Sigmoid colon (tissue), 7 donors: ENCODE measurements around the gene MX1. TPM values are rescaled to one million over a fixed set of nuclear protein-coding genes. Genes with fewer than 3 reads are reported as not detected.

ENCODE experiments used
- DNase-seq: peaks from one replicate; pipeline ENCODE4 v3.0.0-alpha.2; 2019
- H3K27ac ChIP-seq, 4 donors: fragments of 200-600 bp; sonication (generic); one replicate each; pipeline ENCODE4 v1.5.1; 2016 to 2019; ENCODE audit warnings: mild to moderate bottlenecking in 1 of 4
- H3K27me3 ChIP-seq, 3 donors: fragments of 200-600 bp; sonication (generic); one replicate each; pipeline ENCODE4 v1.5.1; 2019; ENCODE audit warnings: mild to moderate bottlenecking in 1 of 3
- H3K36me3 ChIP-seq, 4 donors: fragments of 200-600 bp; sonication (generic); one replicate each; pipeline ENCODE4 v1.5.1; 2016 to 2019
- H3K4me1 ChIP-seq, 4 donors: fragments of 200-600 bp; sonication (generic); one replicate each; pipeline ENCODE4 v1.5.1; 2017 to 2019
- H3K4me3 ChIP-seq, 4 donors: fragments of 200-600 bp; sonication (generic); one replicate each; pipeline ENCODE4 v1.5.1; 2017 to 2019; ENCODE audit warnings: mild to moderate bottlenecking in 2 of 4, moderate library complexity in 1 of 4
- H3K9me3 ChIP-seq, 4 donors: fragments of 200-600 bp in 3 of 4; sonication (generic) in 3 of 4; one replicate each; pipeline versions ENCODE4 v1.5.1 to v1.6.1; 2013 to 2019
- EP300 ChIP-seq, 4 donors: sonication (generic); formaldehyde crosslinking; IDR thresholded peaks; one replicate each; pipeline ENCODE4 v1.6.1; 2017; ENCODE audit warnings: antibody characterized with exemption in 4 of 4
- POLR2A ChIP-seq, 2 donors: fragments of 450-650 bp; IDR thresholded peaks; one replicate each; pipeline ENCODE4 v1.6.1; 2016; ENCODE audit warnings: antibody characterized with exemption in 2 of 2, mild to moderate bottlenecking in 2 of 2, moderate library complexity in 2 of 2
- POLR2AphosphoS5 ChIP-seq, 4 donors: sonication (generic); formaldehyde crosslinking; IDR thresholded peaks; one replicate each; pipeline ENCODE4 v1.6.1; 2017; ENCODE audit warnings: antibody characterized with exemption in 4 of 4
- WGBS, 2 donors: extraction: QIAGEN DNeasy Blood & Tissue Kit; methylation state at CpG; one replicate each; pipeline ENCODE4 v1.1.7; 2013; 5-methylcytosine and 5-hydroxymethylcytosine counted together
- intact Hi-C: fragments of 100-400 bp; cut with DNase I; formaldehyde crosslinking; loops from one replicate; pipeline ENCODE4 v1.15.1; 2023
- polyA plus RNA-seq, 3 donors: library from polyadenylated mRNA; stranded (reverse); fragments of 200-250 nt; gene quantifications; one replicate each; pipeline ENCODE4 v1.2.3, GENCODE V29; 2013
- total RNA-seq, 4 donors: library from RNA; depleted of rRNA; stranded (reverse); fragments of >200 nt; gene quantifications; one replicate each; pipeline ENCODE4 v1.1.0, GENCODE V29; 2016
- TF ChIP-seq, protein P1 (sequence below), 4 experiments: fragments of 450-650 bp in 3 of 4; fragments of 200-600 bp in 1 of 4; IDR thresholded peaks; one replicate each; pipeline ENCODE4 v1.5.1; 2016 to 2019; ENCODE audit warnings: antibody characterized with exemption in 4 of 4, mild to moderate bottlenecking in 3 of 4, moderate library complexity in 2 of 4
- donor health status: healthy with polysubstance abuse.
- donor health status: Bipolar disorder and iron deficiency.
- donor health status: healthy.

The MX1 gene
- total and polyA plus RNA-seq, 7 donors, result 8.6 to 76.7 (median 27.8) TPM

DNA sequence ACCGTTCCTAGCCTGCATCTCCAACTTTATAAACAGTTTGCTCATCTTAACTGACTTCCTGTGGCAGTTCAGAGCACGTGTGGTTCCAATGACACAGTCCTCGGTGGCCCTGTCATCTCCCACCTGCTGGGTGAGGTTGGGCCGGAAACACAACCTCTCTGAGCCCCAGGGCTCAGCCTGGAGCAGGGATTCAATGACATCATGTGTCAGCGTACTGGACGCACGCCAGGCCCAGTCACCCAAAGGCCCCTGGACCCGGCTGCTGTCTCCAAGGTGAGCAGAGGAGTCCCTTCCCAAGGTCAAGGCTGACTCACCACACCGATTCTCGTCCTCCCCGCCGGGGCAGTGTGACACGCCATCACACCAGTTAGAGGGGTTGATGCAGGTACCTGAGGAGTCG is 62.0 kb downstream of the MX1 start:
- WGBS, 2 donors, result 87 to 89% methylated on average over 14 of the region's 14 CpGs
- no peak overlapping the region for H3K27ac ChIP-seq
- intact Hi-C loops, result no loop called here
- H3K27me3 ChIP-seq, result no peaks in the 10 kb centered on the region
- peaks cover 0 to 5% (median 2%) of the 10 kb centered on the region in 4 donors for H3K4me1 ChIP-seq
- no peaks in the 10 kb centered on the region for H3K36me3 ChIP-seq
- no peak overlapping the region for H3K4me3 ChIP-seq
- no peak for DNase-seq
- TF ChIP-seq, protein P1, sequence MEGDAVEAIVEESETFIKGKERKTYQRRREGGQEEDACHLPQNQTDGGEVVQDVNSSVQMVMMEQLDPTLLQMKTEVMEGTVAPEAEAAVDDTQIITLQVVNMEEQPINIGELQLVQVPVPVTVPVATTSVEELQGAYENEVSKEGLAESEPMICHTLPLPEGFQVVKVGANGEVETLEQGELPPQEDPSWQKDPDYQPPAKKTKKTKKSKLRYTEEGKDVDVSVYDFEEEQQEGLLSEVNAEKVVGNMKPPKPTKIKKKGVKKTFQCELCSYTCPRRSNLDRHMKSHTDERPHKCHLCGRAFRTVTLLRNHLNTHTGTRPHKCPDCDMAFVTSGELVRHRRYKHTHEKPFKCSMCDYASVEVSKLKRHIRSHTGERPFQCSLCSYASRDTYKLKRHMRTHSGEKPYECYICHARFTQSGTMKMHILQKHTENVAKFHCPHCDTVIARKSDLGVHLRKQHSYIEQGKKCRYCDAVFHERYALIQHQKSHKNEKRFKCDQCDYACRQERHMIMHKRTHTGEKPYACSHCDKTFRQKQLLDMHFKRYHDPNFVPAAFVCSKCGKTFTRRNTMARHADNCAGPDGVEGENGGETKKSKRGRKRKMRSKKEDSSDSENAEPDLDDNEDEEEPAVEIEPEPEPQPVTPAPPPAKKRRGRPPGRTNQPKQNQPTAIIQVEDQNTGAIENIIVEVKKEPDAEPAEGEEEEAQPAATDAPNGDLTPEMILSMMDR (IDR thresholded peaks at IDR 0.05), result no peak
- TF ChIP-seq POLR2A (IDR thresholded peaks at IDR 0.05) (no peak), EP300 (IDR thresholded peaks at IDR 0.05) (no peak), POLR2AphosphoS5 (IDR thresholded peaks at IDR 0.05) (no peak)
- no peaks in the 10 kb centered on the region for H3K9me3 ChIP-seq

DNA sequence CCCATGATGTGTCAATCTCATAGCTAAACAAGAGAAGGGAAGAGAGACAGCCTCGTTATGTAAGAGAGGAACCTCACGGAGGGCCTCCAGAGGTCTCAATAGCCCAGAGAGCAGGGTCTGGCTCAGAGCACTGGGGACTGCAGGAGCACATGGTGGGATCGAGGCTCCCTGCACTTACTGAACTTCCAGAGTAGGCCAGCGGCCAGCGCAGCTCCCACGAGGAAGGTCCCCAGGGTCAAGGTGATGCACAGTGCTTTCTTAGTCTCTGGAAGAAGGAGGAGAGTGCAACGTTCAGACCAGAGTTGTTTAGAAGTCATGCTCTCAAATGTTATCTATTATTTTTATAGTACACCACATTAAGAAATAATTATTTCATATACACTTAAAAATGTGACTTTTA is 63.3 kb downstream of the MX1 start:
- intact Hi-C loops, result no loop called here
- no peaks in the 10 kb centered on the region for H3K27me3 ChIP-seq

DNA sequence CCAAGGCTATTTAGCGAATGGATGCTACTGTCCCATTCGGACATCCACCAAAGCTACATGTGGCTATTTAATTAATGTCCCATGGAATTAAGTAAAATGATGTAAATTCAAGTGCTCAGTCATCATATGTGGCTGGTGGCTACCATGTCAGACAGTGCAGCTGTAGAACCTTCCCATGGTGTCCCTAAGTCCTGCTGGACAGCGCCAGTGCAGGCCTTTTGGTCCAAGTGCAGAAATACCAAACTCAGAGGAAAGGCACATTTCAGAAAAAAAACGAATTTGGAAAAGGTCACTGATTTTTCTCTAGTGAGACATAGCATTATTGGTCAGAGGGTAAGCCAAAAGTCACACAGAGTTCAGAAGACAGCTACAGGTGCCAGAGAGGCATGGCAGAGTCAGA is 64.3 kb downstream of the MX1 start:
- Histone ChIP-seq H3K36me3 (no peaks in the 10 kb centered on the region), H3K4me1 (peaks cover 0 to 5% (median 2%) of the 10 kb centered on the region in 4 donors), H3K27me3 (no peaks in the 10 kb centered on the region), H3K27ac (peak overlapping the region in 1 of 4 donors; percentile 71), H3K9me3 (no peaks in the 10 kb centered on the region), H3K4me3 (no peak overlapping the region)
- 71 to 72% methylated on average over 4 of the region's 4 CpGs for WGBS, 2 donors
- no peak for TF ChIP-seq EP300 (IDR thresholded peaks at IDR 0.05)
- no peak for TF ChIP-seq POLR2A (IDR thresholded peaks at IDR 0.05)
- TF ChIP-seq, protein P1 (IDR thresholded peaks at IDR 0.05), result no peak
- intact Hi-C loops, result no loop called here
- no peak for DNase-seq

More for the DNA sequence above, 63.3 kb downstream of the MX1 start:
- Histone ChIP-seq H3K27ac (no peak overlapping the region), H3K36me3 (no peaks in the 10 kb centered on the region), H3K9me3 (no peaks in the 10 kb centered on the region), H3K4me1 (peaks cover 0 to 5% (median 2%) of the 10 kb centered on the region in 4 donors), H3K4me3 (no peak overlapping the region)
- DNase-seq, result no peak
- no peak for TF ChIP-seq EP300 (IDR thresholded peaks at IDR 0.05)
- WGBS, 2 donors, result 86 to 89% methylated on average over 7 of the region's 7 CpGs

DNA sequence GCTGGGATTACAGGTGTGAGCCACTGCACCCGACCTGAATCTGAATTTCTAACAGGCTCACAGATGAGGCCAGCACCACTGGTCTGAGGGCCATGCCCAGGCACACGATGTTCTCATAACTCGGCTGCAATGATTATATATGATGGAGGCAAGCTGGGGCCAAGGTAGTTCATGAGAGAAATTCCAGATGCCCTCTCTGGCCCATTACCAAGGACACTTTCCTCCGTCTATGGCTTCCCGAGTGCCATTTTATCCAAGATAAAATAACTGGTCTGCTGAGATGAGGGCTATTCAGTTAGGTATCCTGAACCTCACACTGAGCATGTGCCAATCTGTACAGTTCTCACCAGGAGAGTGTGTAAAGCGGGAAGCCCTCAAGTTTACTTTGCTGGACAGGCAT is 65.4 kb downstream of the MX1 start:
- H3K9me3 ChIP-seq, result no peaks in the 10 kb centered on the region
- no peaks in the 10 kb centered on the region for H3K27me3 ChIP-seq
- H3K36me3 ChIP-seq, result no peaks in the 10 kb centered on the region
- TF ChIP-seq POLR2AphosphoS5 (IDR thresholded peaks at IDR 0.05), result peak; percentile 29 to 88 (median 60)
- TF ChIP-seq POLR2A (IDR thresholded peaks at IDR 0.05), result no peak
- peak in 3 of 4 donors; percentile 23 to 93 (median 68) for TF ChIP-seq EP300 (IDR thresholded peaks at IDR 0.05)
- TF ChIP-seq, protein P1 (IDR thresholded peaks at IDR 0.05), result no peak
- H3K4me1 ChIP-seq, result peaks cover 0 to 5% (median 2%) of the 10 kb centered on the region in 4 donors
- peak; percentile 76 for DNase-seq
- WGBS, 2 donors, result 84 to 87% methylated on average over 6 of the region's 6 CpGs
- peak overlapping the region in 3 of 4 donors; percentile 10 to 71 (median 36) for H3K27ac ChIP-seq
- H3K4me3 ChIP-seq, result no peak overlapping the region
- intact Hi-C loops, result no loop called here

DNA sequence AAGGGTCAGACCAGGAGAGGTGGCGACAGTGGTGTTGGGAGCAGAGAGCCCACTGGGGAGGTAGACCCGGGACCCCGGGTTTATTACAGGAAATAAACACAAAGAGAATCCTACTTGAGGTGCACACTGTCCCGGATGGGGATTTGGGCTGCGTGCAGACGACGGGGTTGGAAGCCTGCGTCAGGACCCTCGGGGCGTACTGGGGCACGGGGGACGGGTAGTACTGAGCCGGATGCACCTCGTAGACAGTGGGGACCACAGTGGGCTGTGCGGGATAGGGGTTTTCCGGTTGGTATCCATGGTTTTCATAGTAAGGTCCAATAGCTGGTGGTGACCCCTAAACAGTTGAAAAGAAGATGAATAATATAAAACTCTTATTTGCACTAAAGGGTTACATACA is 68.2 kb downstream of the MX1 start:
- TF ChIP-seq EP300 (IDR thresholded peaks at IDR 0.05) (no peak), POLR2AphosphoS5 (IDR thresholded peaks at IDR 0.05) (no peak), POLR2A (IDR thresholded peaks at IDR 0.05) (no peak)
- TF ChIP-seq, protein P1 (IDR thresholded peaks at IDR 0.05), result no peak
- WGBS, 2 donors, result 91 to 94% methylated on average over 16 of the region's 16 CpGs
- intact Hi-C loops, result no loop called here
- Histone ChIP-seq H3K9me3 (no peaks in the 10 kb centered on the region), H3K27me3 (no peaks in the 10 kb centered on the region), H3K4me3 (no peak overlapping the region), H3K36me3 (no peaks in the 10 kb centered on the region), H3K27ac (no peak overlapping the region), H3K4me1 (peaks cover 0 to 5% (median 2%) of the 10 kb centered on the region in 4 donors)
- no peak for DNase-seq
